ENCODE results near the gene GAREM2. TPM values are rescaled to one million over a fixed set of nuclear protein-coding genes. Genes with fewer than 3 reads are reported as not detected.

GAREM2 gene
- total and polyA plus RNA-seq, 4 donors, result 0.08 to 0.28 (median 0.16) TPM

DNA sequence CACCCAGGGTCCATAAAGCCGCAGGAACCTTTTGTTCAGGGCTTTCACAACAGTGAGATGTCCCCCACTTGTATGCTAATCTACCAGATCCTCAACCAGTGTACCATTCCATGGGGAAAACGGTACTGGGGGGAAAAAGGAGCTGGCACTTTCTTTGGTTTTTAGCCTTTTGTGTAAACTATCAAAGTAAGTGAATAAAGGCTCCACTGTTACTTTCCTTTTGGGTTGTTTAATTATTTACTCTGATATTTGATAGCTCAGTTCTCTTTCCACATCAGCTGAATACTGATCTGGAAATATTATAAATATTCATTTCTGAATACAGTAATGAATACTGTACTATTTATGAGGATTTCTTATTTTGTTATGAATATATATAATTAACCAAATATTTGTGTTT lies 51.2 kb downstream of the GAREM2 start:
- no peaks in the 10 kb centered on the region for H3K4me1 ChIP-seq (ENCODE audit: control insufficient read depth in 4 of 4, insufficient read depth in 4 of 4, low read length in 3 of 4)
- TF ChIP-seq, protein P1, sequence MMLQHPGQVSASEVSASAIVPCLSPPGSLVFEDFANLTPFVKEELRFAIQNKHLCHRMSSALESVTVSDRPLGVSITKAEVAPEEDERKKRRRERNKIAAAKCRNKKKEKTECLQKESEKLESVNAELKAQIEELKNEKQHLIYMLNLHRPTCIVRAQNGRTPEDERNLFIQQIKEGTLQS (IDR thresholded peaks at IDR 0.05), result no peak
- TF ChIP-seq JUND (IDR thresholded peaks at IDR 0.05), result no peak
- TF ChIP-seq GABPA (IDR thresholded peaks at IDR 0.05 in 1 of 2, conservative IDR thresholded peaks at IDR 0.05 in 1 of 2), result no peak
- no peak for TF ChIP-seq FOXA1 (IDR thresholded peaks at IDR 0.05)
- TF ChIP-seq HNF4G (IDR thresholded peaks at IDR 0.05), result no peak
- TF ChIP-seq HNF4A (conservative IDR thresholded peaks at IDR 0.05), result no peak
- TF ChIP-seq YY1 (IDR thresholded peaks at IDR 0.05), result no peak
- no peak for TF ChIP-seq ZBTB33 (IDR thresholded peaks at IDR 0.05)
- no peak for TF ChIP-seq CTCF (IDR thresholded peaks at IDR 0.05; ENCODE audit: low read depth, low read length, missing input control)
- no peak for TF ChIP-seq NR2F2 (IDR thresholded peaks at IDR 0.05)
- TF ChIP-seq, protein P2, sequence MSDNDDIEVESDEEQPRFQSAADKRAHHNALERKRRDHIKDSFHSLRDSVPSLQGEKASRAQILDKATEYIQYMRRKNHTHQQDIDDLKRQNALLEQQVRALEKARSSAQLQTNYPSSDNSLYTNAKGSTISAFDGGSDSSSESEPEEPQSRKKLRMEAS (IDR thresholded peaks at IDR 0.05), result no peak
- no peak overlapping the region for H3K4me3 ChIP-seq (ENCODE audit: low read depth in 1 of 3, low read length in 3 of 3)
- H3K36me3 ChIP-seq (ENCODE audit: control insufficient read depth in 4 of 4, insufficient read depth in 3 of 4, low read depth in 1 of 4, low read length in 3 of 4), result peaks cover 8 to 46% (median 38%) of the 10 kb centered on the region in 4 donors
- H3K9me3 ChIP-seq (ENCODE audit: control insufficient read depth in 4 of 4, low read length in 3 of 4), result no peaks in the 10 kb centered on the region
- H3K27ac ChIP-seq (ENCODE audit: low read depth in 1 of 2, low read length in 2 of 2), result no peak overlapping the region
- DNase-seq (ENCODE audit: low spot score), result no peak
- 95% methylated on average over 2 of the region's 2 CpGs for WGBS
- H3K27me3 ChIP-seq (ENCODE audit: control insufficient read depth in 4 of 4, insufficient read depth in 4 of 4, low read length in 3 of 4), result no peaks in the 10 kb centered on the region
- no peak overlapping the region for H3K9ac ChIP-seq (ENCODE audit: low read depth in 1 of 2, low read length in 2 of 2)

GRCh38 chr2:26229595-26229994 lies 56.7 kb downstream of the GAREM2 start:
- Histone ChIP-seq H3K4me1 (ENCODE audit: control insufficient read depth in 4 of 4, insufficient read depth in 4 of 4, low read length in 3 of 4) (no peaks in the 10 kb centered on the region), H3K9me3 (ENCODE audit: control insufficient read depth in 4 of 4, low read length in 3 of 4) (no peaks in the 10 kb centered on the region), H3K4me3 (ENCODE audit: low read depth in 1 of 3, low read length in 3 of 3) (no peak overlapping the region), H3K9ac (ENCODE audit: low read depth in 1 of 2, low read length in 2 of 2) (no peak overlapping the region), H3K36me3 (ENCODE audit: control insufficient read depth in 4 of 4, insufficient read depth in 3 of 4, low read depth in 1 of 4, low read length in 3 of 4) (peaks cover 25 to 73% (median 66%) of the 10 kb centered on the region in 4 donors), H3K27me3 (ENCODE audit: control insufficient read depth in 4 of 4, insufficient read depth in 4 of 4, low read length in 3 of 4) (no peaks in the 10 kb centered on the region), H3K27ac (ENCODE audit: low read depth in 1 of 2, low read length in 2 of 2) (no peak overlapping the region)
- WGBS, result 99% methylated on average over 3 of the region's 3 CpGs
- TF ChIP-seq YY1 (IDR thresholded peaks at IDR 0.05) (no peak), JUND (IDR thresholded peaks at IDR 0.05) (no peak)
- TF ChIP-seq, protein P1 (IDR thresholded peaks at IDR 0.05), result no peak
- DNase-seq (ENCODE audit: low spot score), result no peak

- Histone ChIP-seq H3K4me1 (ENCODE audit: control insufficient read depth in 4 of 4, insufficient read depth in 4 of 4, low read length in 3 of 4) (no peaks in the 10 kb centered on the region), H3K9ac (ENCODE audit: low read depth in 1 of 2, low read length in 2 of 2) (no peak overlapping the region), H3K36me3 (ENCODE audit: control insufficient read depth in 4 of 4, insufficient read depth in 3 of 4, low read depth in 1 of 4, low read length in 3 of 4) (peaks cover 25 to 81% (median 72%) of the 10 kb centered on the region in 4 donors), H3K9me3 (ENCODE audit: control insufficient read depth in 4 of 4, low read length in 3 of 4) (no peaks in the 10 kb centered on the region), H3K27ac (ENCODE audit: low read depth in 1 of 2, low read length in 2 of 2) (no peak overlapping the region), H3K27me3 (ENCODE audit: control insufficient read depth in 4 of 4, insufficient read depth in 4 of 4, low read length in 3 of 4) (no peaks in the 10 kb centered on the region), H3K4me3 (ENCODE audit: low read depth in 1 of 3, low read length in 3 of 3) (no peak overlapping the region)
- WGBS, result over 99% methylated on average over 2 of the region's 2 CpGs
- no peak for DNase-seq (ENCODE audit: low spot score)
- TF ChIP-seq SP1 (IDR thresholded peaks at IDR 0.05), result no peak
- TF ChIP-seq HNF4A (conservative IDR thresholded peaks at IDR 0.05), result no peak
- no peak for TF ChIP-seq EGR1 (IDR thresholded peaks at IDR 0.05; ENCODE audit: low read depth in 2 of 2)
- no peak for TF ChIP-seq YY1 (IDR thresholded peaks at IDR 0.05)
- no peak for TF ChIP-seq REST (IDR thresholded peaks at IDR 0.05)
- TF ChIP-seq ZBTB33 (IDR thresholded peaks at IDR 0.05), result no peak
- TF ChIP-seq FOXA2 (IDR thresholded peaks at IDR 0.05), result no peak
- TF ChIP-seq FOXA1 (IDR thresholded peaks at IDR 0.05), result no peak
- TF ChIP-seq GABPA (IDR thresholded peaks at IDR 0.05 in 1 of 2, conservative IDR thresholded peaks at IDR 0.05 in 1 of 2), result no peak
- TF ChIP-seq, protein P2 (IDR thresholded peaks at IDR 0.05), result no peak
- TF ChIP-seq, protein P1 (IDR thresholded peaks at IDR 0.05), result no peak
Measured at GRCh38 chr2:26230806-26231205, 57.9 kb downstream of the GAREM2 start.
